PFSK-1 (cell line): ENCODE data around the gene PCNT.

ENCODE experiments used
- POLR2AphosphoS5 ChIP-seq: IDR thresholded peaks from 2 replicates; pipeline ENCODE4 v1.6.1; 2012; ENCODE audit warnings: low read depth, mild to moderate bottlenecking, control low read depth, low read length, moderate library complexity
- SIN3A ChIP-seq: IDR thresholded peaks from 2 replicates; pipeline ENCODE4 v1.6.1; 2012; ENCODE audit warnings: mild to moderate bottlenecking, low read length, moderate library complexity, borderline replicate concordance; ENCODE audit not compliant: insufficient read depth
- TF ChIP-seq, protein P1 (sequence below), 2 experiments: IDR thresholded peaks; 2 replicates each; pipeline versions ENCODE4 v1.6.1 to v1.8.0; 2011 to 2012; ENCODE audit warnings: low read depth in 2 of 2, low read length in 2 of 2, control low read depth in 1 of 2, inconsistent platforms in 1 of 2, mild to moderate bottlenecking in 1 of 2, moderate library complexity in 1 of 2; ENCODE audit not compliant: insufficient read depth in 1 of 2

DNA sequence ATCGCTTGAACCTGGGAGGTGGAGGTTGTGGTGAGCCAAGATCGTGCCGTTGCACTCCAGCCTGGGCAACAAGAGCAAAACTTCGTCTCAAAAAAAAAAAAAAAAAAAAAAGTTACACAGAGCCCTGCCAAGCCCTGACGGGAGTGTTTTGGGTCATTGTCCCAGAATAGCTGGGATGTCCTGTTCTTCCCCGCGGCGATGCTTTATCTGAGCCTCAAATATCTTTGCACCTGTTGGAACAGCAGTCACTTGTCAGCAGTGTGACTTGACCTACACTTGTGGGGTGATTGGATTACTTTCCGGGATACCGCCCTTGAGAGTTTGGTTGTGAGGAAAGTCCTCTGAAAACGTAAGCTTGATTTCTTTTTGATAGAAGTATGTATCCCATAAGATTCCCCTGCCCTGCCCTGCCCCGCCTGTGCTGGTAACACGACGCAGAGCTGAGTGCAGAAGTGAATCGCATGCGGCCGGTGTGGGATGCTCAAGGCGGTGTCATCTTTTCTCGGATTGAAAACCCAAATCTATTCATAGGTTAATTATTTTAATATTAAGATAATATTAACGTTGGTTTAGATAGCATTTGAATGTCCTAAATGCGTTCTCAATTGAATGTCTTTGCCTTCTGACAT is 50.9 kb downstream of the PCNT start:
- TF ChIP-seq POLR2AphosphoS5 (no peak), SIN3A (no peak)
- TF ChIP-seq, protein P1, sequence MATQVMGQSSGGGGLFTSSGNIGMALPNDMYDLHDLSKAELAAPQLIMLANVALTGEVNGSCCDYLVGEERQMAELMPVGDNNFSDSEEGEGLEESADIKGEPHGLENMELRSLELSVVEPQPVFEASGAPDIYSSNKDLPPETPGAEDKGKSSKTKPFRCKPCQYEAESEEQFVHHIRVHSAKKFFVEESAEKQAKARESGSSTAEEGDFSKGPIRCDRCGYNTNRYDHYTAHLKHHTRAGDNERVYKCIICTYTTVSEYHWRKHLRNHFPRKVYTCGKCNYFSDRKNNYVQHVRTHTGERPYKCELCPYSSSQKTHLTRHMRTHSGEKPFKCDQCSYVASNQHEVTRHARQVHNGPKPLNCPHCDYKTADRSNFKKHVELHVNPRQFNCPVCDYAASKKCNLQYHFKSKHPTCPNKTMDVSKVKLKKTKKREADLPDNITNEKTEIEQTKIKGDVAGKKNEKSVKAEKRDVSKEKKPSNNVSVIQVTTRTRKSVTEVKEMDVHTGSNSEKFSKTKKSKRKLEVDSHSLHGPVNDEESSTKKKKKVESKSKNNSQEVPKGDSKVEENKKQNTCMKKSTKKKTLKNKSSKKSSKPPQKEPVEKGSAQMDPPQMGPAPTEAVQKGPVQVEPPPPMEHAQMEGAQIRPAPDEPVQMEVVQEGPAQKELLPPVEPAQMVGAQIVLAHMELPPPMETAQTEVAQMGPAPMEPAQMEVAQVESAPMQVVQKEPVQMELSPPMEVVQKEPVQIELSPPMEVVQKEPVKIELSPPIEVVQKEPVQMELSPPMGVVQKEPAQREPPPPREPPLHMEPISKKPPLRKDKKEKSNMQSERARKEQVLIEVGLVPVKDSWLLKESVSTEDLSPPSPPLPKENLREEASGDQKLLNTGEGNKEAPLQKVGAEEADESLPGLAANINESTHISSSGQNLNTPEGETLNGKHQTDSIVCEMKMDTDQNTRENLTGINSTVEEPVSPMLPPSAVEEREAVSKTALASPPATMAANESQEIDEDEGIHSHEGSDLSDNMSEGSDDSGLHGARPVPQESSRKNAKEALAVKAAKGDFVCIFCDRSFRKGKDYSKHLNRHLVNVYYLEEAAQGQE (IDR thresholded peaks at IDR 0.05; ENCODE audit: insufficient read depth in 1 of 2, low read depth in 2 of 2, low read length in 2 of 2): no peak
